ENCODE data around the gene IQUB. TPM values are rescaled to one million over a fixed set of nuclear protein-coding genes. Genes with fewer than 3 reads are reported as not detected.
"Not testable (repeated sequence)": the region's sequence is repeated elsewhere in the genome, so short reads cannot be mapped to it uniquely, and the experiment has no call there.

The IQUB gene
- total RNA-seq, 1 donor from 2014 or later, result 1.2 TPM

- no peak for DNase-seq
These were observed 49.2 kb downstream of the IQUB start for GRCh38 chr7:123485187-123485586.

- no peak for DNase-seq
These were observed 50.2 kb downstream of the IQUB start for GRCh38 chr7:123484199-123484598.

- no peak for DNase-seq
These were observed 54.3 kb downstream of the IQUB start for GRCh38 chr7:123480107-123480506.

- DNase-seq, result not testable (repeated sequence)
These were observed 56.3 kb downstream of the IQUB start for GRCh38 chr7:123478056-123478455.

GRCh38 chr7:123472750-123473445 is 61.5 kb downstream of the IQUB start:
- no peak for DNase-seq

- no peak for DNase-seq
These were observed 62.1 kb downstream of the IQUB start for GRCh38 chr7:123472327-123472726.

GRCh38 chr7:123468303-123468702 is 66.1 kb downstream of the IQUB start:
- DNase-seq, result no peak

GRCh38 chr7:123463890-123464289 is 70.5 kb downstream of the IQUB start:
- DNase-seq, result no peak

- DNase-seq, result no peak
These were observed 73.8 kb downstream of the IQUB start for GRCh38 chr7:123460616-123461015.

- DNase-seq, result no peak
These were observed 78.4 kb downstream of the IQUB start for GRCh38 chr7:123455965-123456470.

- DNase-seq, result peak; percentile 68
These were observed 94.3 kb downstream of the IQUB start for GRCh38 chr7:123440101-123440548.

GRCh38 chr7:123439191-123439590 is 95.2 kb downstream of the IQUB start:
- no peak for DNase-seq

- no peak for DNase-seq
These were observed 96.9 kb downstream of the IQUB start for GRCh38 chr7:123437447-123437995.

- no peak for DNase-seq
These were observed 99.2 kb downstream of the IQUB start for GRCh38 chr7:123435080-123435700.

- DNase-seq, result no peak
These were observed 100.7 kb downstream of the IQUB start for GRCh38 chr7:123433665-123434064.

GRCh38 chr7:123432601-123433000 is 101.8 kb downstream of the IQUB start:
- no peak for DNase-seq

GRCh38 chr7:123431075-123431614 is 103.2 kb downstream of the IQUB start:
- peak; percentile 5 for DNase-seq

- DNase-seq, result no peak
These were observed 109.1 kb downstream of the IQUB start for GRCh38 chr7:123425246-123425645.

- DNase-seq, result no peak
These were observed 109.9 kb downstream of the IQUB start for GRCh38 chr7:123424463-123424862.

GRCh38 chr7:123423622-123424021 is 110.8 kb downstream of the IQUB start:
- DNase-seq, result no peak

GRCh38 chr7:123417580-123417979 is 116.8 kb downstream of the IQUB start:
- DNase-seq, result no peak

GRCh38 chr7:123415625-123416024 is 118.8 kb downstream of the IQUB start:
- DNase-seq, result no peak

- peak; percentile 93 for DNase-seq
These were observed 124.0 kb downstream of the IQUB start for GRCh38 chr7:123410273-123410904.
